Endothelial cell of umbilical vein (primary cell): Measurements from ENCODE around the gene JPH3. TPM values are rescaled to one million over a fixed set of nuclear protein-coding genes. Genes with fewer than 3 reads are reported as not detected.

Experiments used
- BruUV-seq: library from RNA; stranded (reverse); fragments of 400-500 nt; replicated peaks from 2 replicates; lab custom pipeline; 2021; lab: Mats Ljungman, UMichigan
- CTCF ChIA-PET: fragments of 300-600, 350-600 bp; sonication (Branson Sonifier 250); formaldehyde crosslinking; loops from one replicate; lab custom pipeline; 2021; ENCODE audit warnings: antibody characterized with exemption, inconsistent platforms; lab: Charles Lee
- POLR2A ChIA-PET: fragments of 300-600, 350-600 bp; sonication (Branson Sonifier 250); formaldehyde crosslinking; loops from one replicate; lab custom pipeline; 2021; ENCODE audit warnings: antibody characterized with exemption, inconsistent platforms; lab: Charles Lee
- DNase-seq: peaks from one replicate; pipeline ENCODE4 v3.0.0-alpha.2; 2011; ENCODE audit warnings: low read depth, low spot score
- FAIRE-seq: peaks from 2 replicates; lab custom pipeline; 2011; peaks lifted over from hg19 to GRCh38; lab: Jason Lieb, UNC
- H2AFZ ChIP-seq: 2 replicates; pipeline ENCODE4 v1.6.0; 2012; ENCODE audit warnings: low read depth, low read length, control low read depth, inconsistent platforms
- H3K27ac ChIP-seq: 2 replicates; pipeline ENCODE4 v1.5.1; 2011; ENCODE audit warnings: low read depth, mild to moderate bottlenecking, control low read depth, low read length, moderate library complexity; ENCODE audit not compliant: insufficient read depth
- H3K27me3 ChIP-seq, 2 experiments: 2 replicates each; pipeline versions ENCODE4 v1.6.0 to v1.6.1; 2011; ENCODE audit warnings: low read length in 2 of 2, mixed read lengths in 1 of 2; ENCODE audit not compliant: control insufficient read depth in 2 of 2, insufficient read depth in 2 of 2
- H3K36me3 ChIP-seq, 2 experiments: 2 replicates in 1 of 2; 3 replicates in 1 of 2; pipeline ENCODE4 v1.5.1; 2011; ENCODE audit warnings: low read length in 2 of 2, mild to moderate bottlenecking in 1 of 2, moderate library complexity in 1 of 2; ENCODE audit not compliant: control insufficient read depth in 2 of 2, insufficient read depth in 2 of 2; ENCODE audit errors: extremely low read depth in 1 of 2
- H3K4me1 ChIP-seq: 3 replicates; pipeline ENCODE4 v1.5.1; 2011; ENCODE audit warnings: mild to moderate bottlenecking, low read length; ENCODE audit not compliant: control insufficient read depth, insufficient read depth; ENCODE audit errors: extremely low read depth
- H3K4me2 ChIP-seq: 2 replicates; pipeline ENCODE4 v1.6.1; 2011; ENCODE audit warnings: low read length, control low read depth, mixed read lengths; ENCODE audit not compliant: insufficient read depth
- H3K4me3 ChIP-seq, 3 experiments: fragments of 200-600 bp in 1 of 3; sonication (generic), shearing (Covaris generic) in 1 of 3; replicated peaks in 1 of 3; 2 replicates each; pipeline ENCODE4 v1.5.1; 2011 to 2016; ENCODE audit warnings: control low read depth in 3 of 3, low read length in 3 of 3, mild to moderate bottlenecking in 2 of 3, inconsistent platforms in 1 of 3, low read depth in 1 of 3, moderate library complexity in 1 of 3; ENCODE audit not compliant: insufficient read depth in 1 of 3
- H3K79me2 ChIP-seq: 2 replicates; pipeline ENCODE4 v1.6.0; 2012; ENCODE audit warnings: low read length, inconsistent platforms; ENCODE audit not compliant: control insufficient read depth, insufficient read depth
- H3K9ac ChIP-seq: replicated peaks from 2 replicates; pipeline ENCODE3; 2011; ENCODE audit warnings: low read length, control low read depth; ENCODE audit not compliant: insufficient read depth; ENCODE audit errors: extremely low read depth
- H3K9me1 ChIP-seq: replicated peaks from 3 replicates; pipeline ENCODE4 v1.6.0; 2011; ENCODE audit warnings: mild to moderate bottlenecking, low read length; ENCODE audit not compliant: control insufficient read depth, insufficient read depth; ENCODE audit errors: extremely low read depth
- H3K9me3 ChIP-seq: replicated peaks from 2 replicates; pipeline ENCODE4 v1.5.1; 2012; ENCODE audit warnings: low read length, inconsistent platforms; ENCODE audit not compliant: control insufficient read depth, insufficient read depth
- H4K20me1 ChIP-seq: replicated peaks from 2 replicates; pipeline ENCODE3; 2011; ENCODE audit warnings: mild to moderate bottlenecking, low read length; ENCODE audit not compliant: control insufficient read depth, insufficient read depth; ENCODE audit errors: extremely low read depth
- EZH2 ChIP-seq: IDR thresholded peaks from 2 replicates; pipeline ENCODE4 v1.6.1; 2012; ENCODE audit warnings: borderline replicate concordance, low read depth, mild to moderate bottlenecking, moderate library complexity, low read length, inconsistent platforms; ENCODE audit not compliant: severe bottlenecking
- FOS ChIP-seq: IDR thresholded peaks from 2 replicates; pipeline ENCODE4 v1.6.1; 2011; ENCODE audit warnings: mild to moderate bottlenecking, low read length, moderate library complexity, borderline replicate concordance; ENCODE audit not compliant: insufficient read depth
- GATA2 ChIP-seq: IDR thresholded peaks from 2 replicates; pipeline ENCODE4 v1.7.0; 2011; ENCODE audit warnings: low read depth, mild to moderate bottlenecking, moderate library complexity, mixed read lengths, low read length; ENCODE audit not compliant: insufficient read length, insufficient read depth
- JUN ChIP-seq: IDR thresholded peaks from 2 replicates; pipeline ENCODE4 v1.6.1; 2011; ENCODE audit warnings: borderline replicate concordance, low read depth; ENCODE audit not compliant: insufficient read length, insufficient read depth
- MYC ChIP-seq: IDR thresholded peaks from one replicate; pipeline ENCODE4 v1.6.1; 2011; ENCODE audit warnings: mild to moderate bottlenecking, low read depth, low read length
- POLR2A ChIP-seq: IDR thresholded peaks from 2 replicates; pipeline ENCODE4 v1.6.1; 2012; ENCODE audit warnings: low read depth, mild to moderate bottlenecking, control low read depth, low read length
- POLR2AphosphoS5 ChIP-seq: IDR thresholded peaks from 2 replicates; pipeline ENCODE4 v1.6.1; 2012; ENCODE audit warnings: low read depth, mild to moderate bottlenecking, control low read depth, low read length, moderate library complexity; ENCODE audit not compliant: insufficient read depth
- dilution Hi-C: fragments of 300-500 bp; cut with MboI; formaldehyde crosslinking; loops from one replicate; pipeline ENCODE4 v1.15.0; 2019; ENCODE audit warnings: low sequenced_read_pairs; ENCODE audit not compliant: extremely low pct_ligation_motif_present
- intact Hi-C: fragments of 100-400 bp; cut with micrococcal nuclease; formaldehyde crosslinking; loops from one replicate; pipeline ENCODE4 v1.10.0; 2022
- polyA plus RNA-seq, 4 experiments: library from polyadenylated mRNA; depleted of rRNA in 3 of 4; stranded (reverse) in 3 of 4; unstranded in 1 of 4; fragments of >200 nt; gene quantifications; 2 replicates each; pipeline versions ENCODE4 v1.2.1 to v1.2.3, GENCODE V29; 2011 to 2012; ENCODE audit warnings: missing spikeins in 1 of 4
- total RNA-seq: library from RNA; stranded (reverse); gene quantifications from 2 replicates; pipeline ENCODE4 v1.2.3, GENCODE V29; 2021
- TF ChIP-seq, protein P1 (sequence below): IDR thresholded peaks from 2 replicates; pipeline ENCODE4 v1.6.1; 2011; ENCODE audit not compliant: insufficient read depth, insufficient read length
- TF ChIP-seq, protein P2 (sequence below), 2 donors: IDR thresholded peaks; 1 replicate in 1 of 2; 2 replicates in 1 of 2; pipeline ENCODE4 v1.5.1; 2011; ENCODE audit warnings: low read length in 2 of 2, mild to moderate bottlenecking in 2 of 2, moderate library complexity in 2 of 2, control low read depth in 1 of 2, inconsistent platforms in 1 of 2, low read depth in 1 of 2; ENCODE audit not compliant: insufficient read depth in 1 of 2; ENCODE audit errors: extremely low read depth in 1 of 2

JPH3 gene
- total and polyA plus RNA-seq, 2 donors (not counting 3 experiments of a cell fraction or from before 2014, with no cell fraction given) = 0.22 to 0.30 TPM

DNA sequence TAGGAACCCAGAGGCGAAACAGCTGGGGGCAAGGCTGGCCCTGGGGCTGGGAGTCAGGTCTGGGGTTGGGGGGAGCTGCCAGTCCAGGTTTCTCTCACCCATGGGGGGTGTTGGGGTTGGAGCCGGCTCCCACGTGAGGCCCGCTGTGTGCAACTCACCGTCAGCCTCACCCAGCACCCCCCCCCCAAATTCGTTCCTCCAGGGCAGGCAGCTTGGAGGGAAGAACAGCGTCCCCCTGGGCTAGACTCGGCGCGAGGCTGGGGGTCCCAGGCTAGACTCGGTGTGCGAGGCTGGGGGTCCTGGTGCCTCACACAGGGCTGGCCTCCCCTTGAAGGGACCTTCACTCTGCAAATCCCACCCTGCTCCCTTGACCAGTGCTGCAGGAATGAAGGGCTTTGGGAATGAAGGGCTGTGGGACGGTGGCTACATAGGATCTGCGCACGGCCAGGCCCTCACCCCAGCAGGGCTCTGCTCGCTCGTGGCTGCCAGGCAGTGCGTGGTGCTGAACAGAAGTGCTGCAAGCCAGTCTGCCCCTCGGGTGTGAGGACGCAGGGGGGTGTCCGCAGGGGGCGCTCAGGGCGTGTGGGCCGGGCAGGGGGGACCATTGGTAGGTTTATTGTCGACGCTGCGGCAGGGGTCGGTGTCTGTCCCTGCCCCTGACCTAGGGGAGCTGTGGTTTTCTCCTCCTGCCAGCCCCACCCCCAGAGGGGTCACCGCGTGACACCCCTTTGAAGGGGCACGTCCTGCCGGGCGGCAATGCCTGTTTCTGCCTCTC, 88.8 kb downstream of the JPH3 start:
- Histone ChIP-seq H3K9me3 (no peaks in the 10 kb centered on the region), H3K27me3 (no peaks in the 10 kb centered on the region), H3K9ac (no peak overlapping the region), H4K20me1 (no peaks in the 10 kb centered on the region), H3K9me1 (no peaks in the 10 kb centered on the region), H3K36me3 (peaks cover 0 to under 1% of the 10 kb centered on the region in 2 experiments), H3K27ac (no peak overlapping the region), H3K4me1 (no peaks in the 10 kb centered on the region), H3K4me2 (no peak overlapping the region), H2AFZ (no peak overlapping the region), H3K79me2 (no peaks in the 10 kb centered on the region), H3K4me3 (no peak overlapping the region)
- dilution Hi-C loops = no loop called here
- intact Hi-C loops = no loop called here
- TF ChIP-seq POLR2A = no peak
- TF ChIP-seq FOS = no peak
- no peak for TF ChIP-seq POLR2AphosphoS5
- no peak for TF ChIP-seq GATA2
- no peak for TF ChIP-seq MYC
- no peak for TF ChIP-seq JUN
- TF ChIP-seq, protein P1, sequence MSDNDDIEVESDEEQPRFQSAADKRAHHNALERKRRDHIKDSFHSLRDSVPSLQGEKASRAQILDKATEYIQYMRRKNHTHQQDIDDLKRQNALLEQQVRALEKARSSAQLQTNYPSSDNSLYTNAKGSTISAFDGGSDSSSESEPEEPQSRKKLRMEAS = no peak
- TF ChIP-seq EZH2 = no peak
- TF ChIP-seq, protein P2, sequence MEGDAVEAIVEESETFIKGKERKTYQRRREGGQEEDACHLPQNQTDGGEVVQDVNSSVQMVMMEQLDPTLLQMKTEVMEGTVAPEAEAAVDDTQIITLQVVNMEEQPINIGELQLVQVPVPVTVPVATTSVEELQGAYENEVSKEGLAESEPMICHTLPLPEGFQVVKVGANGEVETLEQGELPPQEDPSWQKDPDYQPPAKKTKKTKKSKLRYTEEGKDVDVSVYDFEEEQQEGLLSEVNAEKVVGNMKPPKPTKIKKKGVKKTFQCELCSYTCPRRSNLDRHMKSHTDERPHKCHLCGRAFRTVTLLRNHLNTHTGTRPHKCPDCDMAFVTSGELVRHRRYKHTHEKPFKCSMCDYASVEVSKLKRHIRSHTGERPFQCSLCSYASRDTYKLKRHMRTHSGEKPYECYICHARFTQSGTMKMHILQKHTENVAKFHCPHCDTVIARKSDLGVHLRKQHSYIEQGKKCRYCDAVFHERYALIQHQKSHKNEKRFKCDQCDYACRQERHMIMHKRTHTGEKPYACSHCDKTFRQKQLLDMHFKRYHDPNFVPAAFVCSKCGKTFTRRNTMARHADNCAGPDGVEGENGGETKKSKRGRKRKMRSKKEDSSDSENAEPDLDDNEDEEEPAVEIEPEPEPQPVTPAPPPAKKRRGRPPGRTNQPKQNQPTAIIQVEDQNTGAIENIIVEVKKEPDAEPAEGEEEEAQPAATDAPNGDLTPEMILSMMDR (IDR thresholded peaks at IDR 0.05; ENCODE audit: extremely low read depth in 1 of 2, insufficient read depth in 1 of 2, low read depth in 1 of 2, low read length in 2 of 2) = no peak
- DNase-seq (no peak), FAIRE-seq (no peak)
- CTCF ChIA-PET = interaction anchor here (0.9 to 2.4 kb wide), 4 partner anchors 10 to 79 kb away, joined by 4 to 7 read pairs (median 6); no protein-coding TSS in a partner anchor
- POLR2A ChIA-PET = no interaction called here
- no TSS peak for BruUV-seq
